ENCODE measurements around the gene CD8B2.
"Not testable (repeated sequence)": the region's sequence is repeated elsewhere in the genome, so short reads cannot be mapped to it uniquely, and the experiment has no call there.

The CD8B2 gene

GRCh38 chr2:106555053-106555452 lies 67.9 kb downstream of the CD8B2 start:
- Mint-ChIP-seq H3K9me3 (peaks cover 22% of the 10 kb centered on the region), H3K27me3 (ENCODE audit: low read depth) (peaks cover 9% of the 10 kb centered on the region), H3K4me3 (no peak overlapping the region), H3K4me1 (peaks cover 12% of the 10 kb centered on the region), H3K27ac (no peak overlapping the region), H3K36me3 (ENCODE audit: low read depth) (peaks cover 4% of the 10 kb centered on the region)
- TF ChIP-seq CTCF (IDR thresholded peaks at IDR 0.05; ENCODE audit: unreplicated experiment in 3 of 3): no peak

GRCh38 chr2:106559786-106560185 lies 72.6 kb downstream of the CD8B2 start:
- H3K36me3 Mint-ChIP-seq (ENCODE audit: low read depth); H3K4me3 Mint-ChIP-seq; H3K27me3 Mint-ChIP-seq (ENCODE audit: low read depth): not testable (repeated sequence)
- Mint-ChIP-seq H3K27ac (peak overlapping the region in 1 of 3 experiments; percentile 22), H3K4me1 (peaks cover 40% of the 10 kb centered on the region), H3K9me3 (peaks cover 22% of the 10 kb centered on the region)

DNA sequence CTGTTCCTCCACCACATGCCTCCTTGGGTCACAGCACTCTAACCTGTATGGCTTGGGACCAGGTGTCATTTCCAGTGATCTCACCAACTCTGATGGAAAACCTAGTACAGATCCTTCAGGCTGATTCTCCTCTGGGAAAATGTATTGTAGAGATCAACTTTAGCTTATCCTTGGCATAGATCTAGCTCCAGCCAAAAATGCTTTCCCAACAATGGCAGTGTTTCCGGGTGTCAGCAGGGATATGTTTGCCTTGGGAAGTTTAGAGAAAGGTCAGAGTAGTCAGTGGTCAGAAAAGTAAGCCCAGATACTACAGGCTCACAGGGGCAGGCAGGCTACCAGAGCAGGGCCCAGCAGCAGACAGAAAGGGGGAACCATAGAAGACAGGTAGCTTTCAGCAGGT lies 73.6 kb downstream of the CD8B2 start:
- Mint-ChIP-seq H3K27ac (peak overlapping the region; percentile 23 to 89 (median 33)), H3K27me3 (ENCODE audit: low read depth) (peaks cover 5% of the 10 kb centered on the region), H3K4me1 (peaks cover 46% of the 10 kb centered on the region)

GRCh38 chr2:106561356-106561755 lies 74.2 kb downstream of the CD8B2 start:
- Mint-ChIP-seq H3K36me3 (ENCODE audit: low read depth) (peaks cover 4% of the 10 kb centered on the region), H3K27me3 (ENCODE audit: low read depth) (peaks cover 5% of the 10 kb centered on the region), H3K4me1 (peaks cover 52% of the 10 kb centered on the region), H3K9me3 (peaks cover 17% of the 10 kb centered on the region), H3K4me3 (no peak overlapping the region), H3K27ac (peak overlapping the region; percentile 79 to 89 (median 86))
- TF ChIP-seq CTCF (IDR thresholded peaks at IDR 0.05; ENCODE audit: unreplicated experiment in 3 of 3): no peak

More for the DNA sequence above, 73.6 kb downstream of the CD8B2 start:
- Mint-ChIP-seq H3K9me3 (peaks cover 18% of the 10 kb centered on the region), H3K4me3 (no peak overlapping the region), H3K36me3 (ENCODE audit: low read depth) (peaks cover 4% of the 10 kb centered on the region)
- TF ChIP-seq CTCF (IDR thresholded peaks at IDR 0.05; ENCODE audit: unreplicated experiment in 3 of 3): no peak

- H3K27ac Mint-ChIP-seq: peak overlapping the region; percentile 79 to 89 (median 86)
- peaks cover 5% of the 10 kb centered on the region for H3K27me3 Mint-ChIP-seq (ENCODE audit: low read depth)
- no peak overlapping the region for H3K4me3 Mint-ChIP-seq
- H3K36me3 Mint-ChIP-seq (ENCODE audit: low read depth): peaks cover 2% of the 10 kb centered on the region
- TF ChIP-seq CTCF (IDR thresholded peaks at IDR 0.05; ENCODE audit: unreplicated experiment in 3 of 3): no peak
- H3K4me1 Mint-ChIP-seq: peaks cover 54% of the 10 kb centered on the region
- peaks cover 14% of the 10 kb centered on the region for H3K9me3 Mint-ChIP-seq
Observed at GRCh38 chr2:106561803-106562202, 74.6 kb downstream of the CD8B2 start.

DNA sequence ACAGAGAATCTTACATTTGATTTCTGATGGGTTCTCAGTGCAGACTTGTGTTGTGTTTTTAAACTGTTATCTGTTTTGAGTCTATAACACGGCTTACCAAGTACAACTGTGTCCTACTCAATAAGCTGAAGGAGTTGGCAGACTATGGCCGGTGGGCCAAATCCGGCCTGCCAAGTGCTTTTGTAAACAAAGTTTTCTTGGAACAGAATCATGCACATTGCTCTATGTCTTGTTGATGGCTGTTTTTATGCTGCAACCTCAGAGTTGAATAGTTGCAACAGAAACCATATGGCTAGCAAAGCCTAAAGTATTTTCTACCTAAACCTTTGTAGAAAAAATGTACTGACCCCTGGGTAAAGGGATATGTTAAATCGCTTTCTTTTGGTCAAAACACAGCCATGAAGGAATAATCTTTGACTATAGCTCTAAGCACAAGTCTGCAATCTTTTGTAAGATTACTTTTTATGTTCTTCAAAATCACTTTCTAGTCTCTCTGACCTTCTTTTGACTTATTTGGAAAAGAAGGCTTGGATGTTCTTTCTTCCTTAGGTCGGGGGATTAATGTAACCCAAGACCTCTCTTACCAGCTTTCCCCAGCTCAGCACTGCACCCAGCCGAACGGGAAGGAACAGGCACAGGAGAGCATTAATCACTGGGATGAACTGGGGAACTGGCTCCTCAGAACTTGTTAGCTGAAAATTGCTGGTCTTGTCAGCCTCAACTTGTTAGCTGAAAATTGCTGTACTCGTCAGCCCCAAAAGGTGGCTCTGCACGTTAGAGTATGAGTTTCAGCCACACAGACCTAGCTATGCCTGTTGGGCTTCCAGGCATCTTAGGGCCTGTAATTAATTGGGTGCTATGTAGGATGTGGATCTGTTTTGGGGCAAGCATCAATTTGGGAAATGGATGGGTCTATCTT lies 75.4 kb downstream of the CD8B2 start:
- H3K27me3 Mint-ChIP-seq (ENCODE audit: low read depth): peaks cover 5% of the 10 kb centered on the region
- peaks cover 59% of the 10 kb centered on the region for H3K4me1 Mint-ChIP-seq
- peak overlapping the region in 1 of 3 experiments; percentile 34 for H3K4me3 Mint-ChIP-seq
- TF ChIP-seq CTCF (IDR thresholded peaks at IDR 0.05; ENCODE audit: unreplicated experiment in 3 of 3): no peak
- peaks cover 11% of the 10 kb centered on the region for H3K9me3 Mint-ChIP-seq
- peak overlapping the region; percentile 79 to 89 (median 86) for H3K27ac Mint-ChIP-seq
- H3K36me3 Mint-ChIP-seq (ENCODE audit: low read depth): no peaks in the 10 kb centered on the region
